GM21367 (cell line): ENCODE measurements around the gene IRGQ.
"Not testable (repeated sequence)": the region's sequence is repeated elsewhere in the genome, so short reads cannot be mapped to it uniquely, and the experiment has no call there.

ENCODE experiments used
- ATAC-seq: cut with Tn5 transposase; IDR thresholded peaks from one replicate; pipeline ENCODE4 v1.9.1; 2021; ENCODE audit not compliant: unreplicated experiment

Gene IRGQ

DNA sequence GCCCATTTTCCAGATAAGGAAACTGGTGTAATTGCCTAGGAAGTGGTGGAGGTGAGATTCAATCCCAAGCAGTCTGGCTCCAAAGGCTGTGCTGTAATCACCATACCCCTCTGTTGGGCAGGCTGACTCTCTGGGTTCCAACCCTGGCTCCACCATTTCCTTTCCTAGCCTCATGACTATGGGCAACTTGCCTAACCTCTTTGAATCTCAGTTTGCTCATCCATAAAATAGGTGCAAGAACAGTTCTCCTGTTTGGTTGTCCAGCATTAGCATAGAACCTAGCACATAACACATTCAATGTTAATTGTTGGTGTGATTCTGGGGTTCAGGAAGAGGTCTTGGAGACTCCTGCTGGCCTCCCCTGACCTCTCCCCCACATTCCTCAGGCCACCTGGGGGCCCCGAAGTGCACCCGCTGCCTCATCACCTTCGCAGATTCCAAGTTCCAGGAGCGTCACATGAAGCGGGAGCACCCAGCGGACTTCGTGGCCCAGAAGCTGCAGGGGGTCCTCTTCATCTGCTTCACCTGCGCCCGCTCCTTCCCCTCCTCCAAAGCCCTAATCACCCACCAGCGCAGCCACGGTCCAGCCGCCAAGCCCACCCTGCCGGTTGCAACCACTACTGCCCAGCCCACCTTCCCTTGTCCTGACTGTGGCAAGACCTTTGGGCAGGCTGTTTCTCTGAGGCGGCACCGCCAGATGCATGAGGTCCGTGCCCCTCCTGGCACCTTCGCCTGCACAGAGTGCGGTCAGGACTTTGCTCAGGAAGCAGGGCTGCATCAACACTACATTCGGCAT lies 2.7 kb upstream of the IRGQ start:
- no peak for ATAC-seq

DNA sequence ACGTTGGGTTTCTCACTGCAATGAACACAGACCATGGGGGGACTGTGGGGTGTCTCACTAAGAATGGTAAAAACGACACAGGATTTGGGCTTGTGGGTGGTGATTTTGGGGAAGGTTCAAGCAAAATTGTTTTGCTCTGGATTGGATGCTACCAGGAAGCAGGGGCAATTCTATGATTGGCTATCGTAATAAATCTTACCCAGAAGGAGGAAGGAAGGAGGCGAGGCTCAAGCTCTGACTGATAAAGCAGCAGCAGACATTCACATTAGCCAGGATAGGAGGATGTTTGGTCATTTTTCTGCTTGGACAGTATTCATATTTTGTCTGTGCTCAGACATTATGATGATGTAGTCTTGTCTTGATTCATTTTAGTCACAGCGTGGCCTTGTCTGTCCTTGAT lies 1.9 kb upstream of the IRGQ start:
- ATAC-seq = no peak

DNA sequence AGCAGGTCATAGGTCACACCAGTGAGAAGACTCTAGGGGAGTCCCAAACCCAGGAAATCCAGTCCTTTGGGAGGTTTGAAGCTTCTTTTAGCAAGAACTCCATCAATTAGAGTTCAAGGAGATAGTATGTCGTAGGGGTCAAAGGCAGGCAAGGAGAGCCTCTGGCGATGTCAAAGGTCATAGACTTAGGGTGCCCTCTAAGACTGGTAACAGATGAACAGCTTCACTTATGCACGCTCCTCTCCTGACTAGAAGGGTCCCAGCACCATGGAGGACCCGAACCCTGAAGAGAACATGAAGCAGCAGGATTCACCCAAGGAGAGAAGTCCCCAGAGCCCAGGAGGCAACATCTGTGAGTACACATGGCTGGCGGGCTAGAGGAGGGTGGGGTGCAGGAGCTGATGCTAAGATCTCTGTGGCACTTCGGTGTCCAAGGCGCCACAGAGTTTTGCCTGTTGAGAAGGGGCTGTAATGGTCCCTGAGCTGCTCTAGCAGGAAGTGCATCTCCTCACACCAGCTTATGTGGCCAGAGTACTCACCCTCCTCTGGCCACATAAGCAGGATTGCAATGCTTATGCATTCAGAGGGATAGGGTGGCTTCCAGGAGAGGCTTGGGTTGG lies 1.0 kb upstream of the IRGQ start:
- no peak for ATAC-seq

DNA sequence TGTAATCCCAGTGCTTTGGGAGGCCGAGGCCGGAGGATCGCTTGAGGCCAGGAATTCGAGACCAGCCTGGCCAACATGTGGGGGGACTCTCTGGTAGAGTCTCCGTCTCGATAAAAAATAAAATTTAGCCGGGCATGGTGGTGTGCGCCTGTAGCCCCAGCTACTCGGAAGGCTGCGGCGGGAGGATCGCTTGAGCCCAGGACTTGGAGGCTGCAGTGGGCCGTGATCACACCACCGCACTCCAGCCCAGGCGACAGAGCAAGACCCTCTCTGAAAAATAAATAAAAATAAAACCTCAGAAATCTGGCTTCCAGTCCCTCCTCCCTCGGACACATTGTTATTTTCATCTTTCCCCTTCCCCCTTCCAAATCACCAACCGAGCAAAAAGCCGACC lies 332 bp downstream of the IRGQ start:
- ATAC-seq = peak; percentile 2

DNA sequence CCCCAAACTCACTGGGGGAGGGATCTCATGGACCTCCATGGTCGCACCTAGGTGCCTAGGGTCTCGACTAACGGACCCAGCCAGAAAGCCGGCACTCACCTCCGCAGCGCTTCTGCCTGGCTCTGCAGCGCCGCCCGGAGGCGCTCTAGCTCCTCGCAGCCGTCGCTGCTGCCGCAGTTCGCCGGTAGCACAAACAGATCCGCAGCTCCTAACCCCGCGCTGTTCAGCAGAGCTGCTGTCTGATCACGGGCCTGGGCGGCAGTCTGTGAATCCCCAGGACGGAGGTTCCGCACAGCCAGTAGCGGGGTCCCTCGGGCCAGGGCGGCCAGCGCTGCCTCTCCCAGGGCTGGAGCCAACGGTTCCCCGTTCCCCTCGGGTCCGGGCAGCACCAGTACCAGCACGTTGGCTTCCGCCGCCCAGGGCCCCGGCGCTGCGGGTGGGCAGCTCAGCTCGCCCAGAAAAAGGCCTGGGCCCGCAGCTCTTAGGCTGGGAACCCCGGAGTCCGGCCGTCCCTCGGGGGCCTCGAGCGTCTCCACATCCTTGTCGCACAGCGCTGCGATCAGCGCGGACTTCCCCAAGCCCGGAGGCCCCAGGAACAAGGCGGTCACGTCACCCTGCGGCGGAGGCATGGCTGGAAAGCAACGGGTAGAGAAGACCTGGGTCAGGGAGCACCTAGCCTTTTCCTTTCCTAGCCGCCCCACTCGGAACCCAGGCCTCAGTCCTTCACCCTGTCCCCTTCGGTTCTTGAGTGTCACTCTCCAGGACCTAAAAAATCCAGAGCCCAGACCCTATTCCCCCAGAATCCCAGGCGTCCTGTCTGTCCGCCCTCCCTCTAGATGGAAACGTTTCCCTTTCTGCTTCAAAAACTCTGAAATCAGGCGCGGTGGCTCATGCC lies 977 bp downstream of the IRGQ start:
- ATAC-seq = no peak

DNA sequence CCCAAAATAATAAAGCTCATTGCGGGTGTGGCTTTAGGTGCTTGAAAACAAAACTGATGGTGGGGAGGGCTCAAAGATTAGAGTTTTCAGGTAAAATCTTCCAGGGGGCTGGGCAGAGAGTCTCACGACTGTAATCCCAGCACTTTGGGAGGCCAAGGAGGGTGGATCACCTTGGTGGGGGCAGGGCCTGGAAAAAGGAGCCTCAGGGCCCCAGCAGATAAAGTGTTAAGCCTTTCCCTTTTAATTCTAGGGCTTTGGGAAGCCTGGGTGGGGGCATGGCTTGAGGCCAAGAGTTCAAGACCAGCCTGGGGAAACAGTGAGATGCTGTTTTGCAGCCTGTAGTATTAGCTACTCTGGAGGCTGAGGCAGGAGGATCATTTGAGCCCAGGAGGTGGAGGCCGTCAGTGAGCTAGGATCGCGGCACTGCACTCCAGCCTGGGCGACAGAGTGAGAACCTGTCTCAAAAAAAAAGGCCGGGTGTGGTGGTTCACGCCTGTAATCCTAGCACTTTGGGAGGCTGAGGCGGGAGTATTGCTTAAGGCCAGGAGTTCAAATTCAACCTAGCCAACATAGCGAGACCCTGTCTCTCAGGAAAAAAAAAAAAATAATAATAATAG lies 1.7 kb downstream of the IRGQ start:
- ATAC-seq = no peak

DNA sequence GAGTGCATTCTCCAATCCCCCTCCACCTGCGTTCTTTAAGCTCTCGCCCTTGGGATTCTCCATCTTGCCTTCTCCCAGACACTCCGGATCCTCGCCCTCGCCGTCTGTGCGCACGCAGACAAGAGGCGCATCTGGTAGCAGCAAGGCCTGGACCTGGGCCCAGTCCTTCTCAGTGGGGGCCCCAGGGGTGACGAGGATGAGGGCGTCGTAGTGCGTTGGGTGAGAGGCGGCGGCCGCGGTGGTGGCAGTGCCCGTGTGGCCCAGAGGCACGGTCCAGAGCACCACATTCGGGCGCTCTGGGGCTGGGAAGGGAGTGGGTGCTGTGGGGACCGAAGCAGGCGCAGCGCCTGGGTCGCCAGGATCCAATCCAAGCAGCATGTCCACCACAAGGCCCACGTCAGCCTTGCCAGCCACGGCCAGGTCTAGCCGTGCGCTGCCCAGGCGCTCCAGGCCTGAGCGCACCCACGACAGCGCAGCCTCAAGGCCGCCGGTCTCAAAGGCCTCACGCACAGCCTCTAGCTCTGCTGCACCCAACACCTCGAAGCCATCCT lies 3.1 kb downstream of the IRGQ start:
- ATAC-seq = no peak

DNA sequence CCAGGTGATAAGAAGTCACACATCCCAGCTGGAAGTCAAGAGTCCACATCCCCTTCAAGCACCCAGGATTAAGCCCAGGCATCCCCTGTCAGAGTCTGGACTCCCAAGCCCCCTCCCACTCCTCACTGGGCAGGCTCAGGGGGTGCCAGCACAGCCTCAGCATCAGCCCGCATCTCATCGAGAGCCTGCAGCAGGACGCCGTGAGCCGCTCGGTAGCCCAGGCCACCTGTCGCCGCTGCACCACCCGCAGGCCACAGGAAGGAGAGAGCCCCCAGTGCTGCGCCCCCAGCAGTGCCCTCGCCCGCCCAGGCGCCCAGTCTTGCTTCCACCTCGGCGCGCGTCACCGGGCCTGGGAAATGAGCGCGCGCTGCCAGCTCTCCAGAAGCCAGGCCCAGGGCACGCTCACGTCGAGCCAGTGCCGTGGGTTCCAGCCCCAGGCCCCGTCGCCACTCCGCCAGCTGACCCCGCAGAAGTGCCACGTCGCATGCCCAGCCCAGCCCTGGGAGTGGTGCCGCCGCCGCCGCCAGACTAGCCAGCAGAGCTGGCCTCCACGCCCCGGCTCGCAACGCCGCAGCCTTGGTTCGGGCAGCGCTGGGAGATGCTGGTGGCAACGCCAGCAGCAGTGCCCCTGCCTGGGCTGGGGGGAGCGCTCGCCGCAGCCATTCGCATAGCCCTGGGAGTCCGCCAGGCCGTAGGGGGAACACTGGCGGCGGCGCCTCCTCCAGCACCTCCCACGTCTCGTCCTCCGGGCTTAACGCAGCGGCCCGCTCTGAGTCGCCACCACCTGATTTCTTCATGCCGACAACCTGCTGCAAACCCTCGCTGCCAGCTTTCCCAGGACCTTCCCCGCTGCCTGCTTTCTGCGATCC lies 3.8 kb downstream of the IRGQ start:
- ATAC-seq = no peak

DNA sequence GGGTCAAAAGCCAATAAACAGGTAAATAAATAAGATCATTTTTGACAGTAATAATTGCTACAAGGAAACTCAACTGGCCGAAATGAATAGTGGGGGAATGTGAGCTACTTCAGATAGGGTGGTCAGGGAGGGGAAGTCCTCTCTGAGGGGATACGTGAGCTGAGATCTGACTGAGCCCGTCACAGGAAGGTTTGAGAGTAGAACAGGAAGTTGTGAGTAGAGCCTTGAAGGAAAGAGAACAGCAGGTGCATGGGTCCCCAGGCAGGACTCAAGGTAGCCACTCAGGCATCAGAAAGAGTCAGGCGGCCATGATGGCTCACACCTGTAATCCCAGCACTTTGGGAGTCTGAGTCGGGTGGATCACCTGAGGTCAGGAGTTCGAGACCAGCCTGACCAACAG lies 6.3 kb downstream of the IRGQ start:
- ATAC-seq = no peak

DNA sequence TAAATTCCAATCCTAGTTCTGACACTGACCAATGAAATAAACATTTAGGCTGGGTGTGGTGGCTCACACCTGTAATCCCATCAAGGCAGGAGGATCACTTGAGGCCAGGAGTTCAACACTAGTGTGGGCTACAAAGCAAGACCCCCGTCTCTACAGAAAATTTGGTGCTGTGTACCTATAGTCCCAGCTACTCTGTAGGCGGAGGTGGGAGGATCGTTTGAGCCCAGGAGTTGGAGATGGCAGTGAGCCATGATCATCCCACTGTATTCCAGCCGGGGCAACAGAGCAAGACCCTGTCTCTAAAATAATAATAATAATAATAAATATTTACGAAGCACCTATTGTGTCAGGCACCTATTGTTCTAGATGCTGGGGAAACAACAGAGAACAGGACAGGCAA lies 6.7 kb downstream of the IRGQ start:
- no peak for ATAC-seq

DNA sequence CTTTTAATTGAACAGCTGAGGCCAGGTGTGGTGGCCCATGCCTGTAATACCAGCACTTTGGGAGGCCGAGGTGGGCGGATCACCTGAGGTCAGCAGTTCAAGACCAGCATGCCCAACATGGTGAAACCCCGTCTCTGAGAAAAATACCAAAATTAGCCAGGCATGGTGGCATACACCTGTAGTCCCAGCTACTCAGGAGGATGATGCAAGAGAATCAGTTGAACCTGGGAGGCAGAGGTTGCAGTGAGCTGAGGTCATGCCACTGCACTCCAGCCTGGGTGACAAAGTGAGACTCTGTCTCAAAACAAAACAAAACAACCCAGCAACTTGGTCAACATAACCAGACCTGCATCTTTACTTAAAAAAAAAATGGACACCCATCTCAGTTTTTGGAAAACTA lies 8.9 kb downstream of the IRGQ start:
- ATAC-seq = not testable (repeated sequence)

DNA sequence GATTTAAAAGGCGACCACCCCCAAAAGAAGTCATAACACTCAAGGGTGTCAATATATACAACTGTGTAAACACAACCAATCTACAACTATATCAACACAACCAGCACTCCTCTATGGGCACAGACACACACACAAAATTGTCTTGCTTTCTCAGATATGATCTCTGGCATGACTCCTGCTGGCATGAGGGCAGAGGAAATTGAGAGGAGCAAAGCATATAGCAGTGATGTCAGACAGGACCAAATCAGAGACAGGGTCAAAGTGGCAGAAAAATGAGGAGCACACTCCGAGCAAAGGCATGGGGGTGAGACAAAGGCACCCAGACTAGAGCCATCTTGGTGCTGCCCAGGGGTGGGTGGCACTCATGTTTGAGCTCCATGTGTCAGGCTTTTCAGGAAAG lies 9.6 kb downstream of the IRGQ start:
- no peak for ATAC-seq

DNA sequence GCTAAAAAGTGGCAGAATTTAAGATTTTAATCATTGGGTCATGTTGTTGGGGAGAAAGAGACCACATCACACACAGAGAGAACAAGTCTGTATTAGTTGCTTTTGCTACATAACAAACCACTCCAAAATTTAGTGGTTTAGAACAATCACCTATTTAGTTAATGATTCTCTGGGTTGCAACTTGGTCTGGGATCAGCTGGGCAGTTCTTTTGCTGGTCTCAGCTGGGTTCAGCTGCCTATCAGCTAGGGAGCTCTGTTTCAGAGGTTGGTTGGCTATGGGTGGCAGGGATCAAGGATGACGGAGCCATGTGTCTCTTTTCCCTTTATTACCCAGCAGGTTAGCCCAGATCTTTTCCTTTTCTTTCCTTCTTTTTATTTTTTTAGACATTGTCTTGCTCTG lies 11.4 kb downstream of the IRGQ start:
- no peak for ATAC-seq

DNA sequence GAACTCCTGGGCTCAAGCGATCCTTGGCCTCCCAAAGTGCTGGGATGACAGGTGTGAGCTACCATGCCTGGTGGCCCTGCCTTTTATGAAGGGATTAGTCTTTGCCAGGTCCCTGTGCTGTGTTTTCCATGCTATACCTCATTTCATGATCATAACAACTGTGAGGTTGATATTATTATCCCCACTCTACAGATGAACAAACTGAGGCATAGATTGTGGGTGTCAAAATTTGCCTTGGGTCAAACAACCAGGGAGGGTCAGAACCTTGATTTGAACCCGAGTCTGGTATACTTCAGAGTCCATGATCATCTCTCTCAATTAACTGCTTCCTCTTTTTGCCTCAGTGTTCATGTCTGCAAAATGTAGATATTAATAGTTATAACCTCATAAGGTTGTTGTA lies 13.4 kb downstream of the IRGQ start:
- ATAC-seq = no peak

DNA sequence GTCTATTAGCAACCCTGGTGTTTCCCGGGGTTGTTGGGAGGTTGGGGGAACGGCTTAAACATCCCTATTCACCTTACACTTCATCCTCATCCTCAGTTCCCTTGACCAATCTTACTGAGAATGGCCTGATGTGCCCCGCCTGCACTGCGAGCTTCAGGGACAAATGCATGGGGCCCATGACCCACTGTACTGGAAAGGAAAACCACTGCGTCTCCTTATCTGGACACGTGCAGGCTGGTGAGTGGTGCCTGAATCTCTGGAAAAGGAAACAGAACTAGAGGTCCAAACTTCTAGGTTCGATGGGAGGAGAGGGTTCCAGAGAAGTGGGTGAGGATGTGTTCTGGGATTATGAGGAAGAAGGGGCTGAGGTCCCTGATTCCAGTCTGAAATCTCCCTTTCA lies 14.5 kb downstream of the IRGQ start:
- no peak for ATAC-seq

DNA sequence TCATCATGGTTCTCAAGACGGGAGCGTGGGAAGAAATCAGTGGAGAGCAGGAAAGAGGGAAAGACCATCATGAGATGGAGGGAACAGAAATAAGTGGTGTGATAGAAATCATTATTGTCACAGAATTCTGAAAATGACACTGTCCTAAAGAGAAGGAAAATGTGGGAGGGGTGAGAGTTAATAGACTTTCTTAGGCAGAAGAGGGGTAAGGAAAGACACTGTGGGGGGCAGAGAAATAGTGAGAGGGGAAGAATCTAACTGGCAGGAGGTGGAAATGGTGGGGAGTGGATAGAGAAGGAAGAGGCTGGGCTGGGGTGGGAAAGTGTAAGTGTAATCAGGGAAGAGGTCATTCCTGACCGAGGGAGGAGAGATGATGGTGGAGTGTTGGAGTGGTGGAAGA lies 17.1 kb downstream of the IRGQ start:
- no peak for ATAC-seq

DNA sequence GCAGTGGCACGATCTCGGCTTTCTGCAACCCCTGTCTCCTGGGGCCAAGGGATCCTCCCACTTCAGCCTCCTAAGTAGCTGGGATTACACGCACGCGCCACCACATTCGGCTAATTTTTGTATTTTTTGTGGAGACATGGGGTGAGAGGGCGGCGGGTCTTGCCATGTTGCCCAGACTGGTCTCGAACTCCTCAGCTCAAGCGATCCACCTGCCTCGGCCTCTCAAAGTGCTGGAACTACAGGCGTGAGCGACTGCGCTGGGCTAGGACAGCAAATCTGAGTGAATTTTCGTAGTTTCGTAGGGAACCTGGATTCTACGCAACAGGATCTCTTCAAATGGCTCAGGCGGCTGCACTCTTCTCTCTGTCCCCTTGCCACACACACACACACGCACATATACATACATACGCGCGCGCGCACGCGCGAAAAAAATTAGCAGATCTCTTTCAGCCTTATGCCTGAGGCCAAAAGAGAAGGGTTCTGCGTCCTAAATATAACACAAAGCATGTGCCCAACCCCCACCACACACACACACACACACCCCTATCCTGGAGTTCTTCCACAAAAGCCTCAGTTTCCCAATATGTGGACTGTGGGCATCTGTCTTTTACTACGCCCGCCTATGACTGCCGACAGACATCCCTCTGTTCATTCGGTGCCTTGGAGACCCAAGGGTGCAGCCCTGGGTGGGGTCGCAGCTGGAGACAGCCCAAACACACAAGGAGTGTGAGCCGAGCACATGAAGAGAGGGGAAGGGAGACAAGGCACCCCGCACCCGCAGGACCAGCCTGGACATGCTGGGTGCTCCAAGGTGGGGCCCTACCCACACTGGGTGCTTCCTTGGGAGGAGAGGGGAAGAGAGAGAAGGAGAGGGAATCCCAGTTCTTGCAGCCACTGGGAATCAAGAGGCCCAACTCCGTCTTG lies 19.7 kb downstream of the IRGQ start:
- ATAC-seq = no peak

DNA sequence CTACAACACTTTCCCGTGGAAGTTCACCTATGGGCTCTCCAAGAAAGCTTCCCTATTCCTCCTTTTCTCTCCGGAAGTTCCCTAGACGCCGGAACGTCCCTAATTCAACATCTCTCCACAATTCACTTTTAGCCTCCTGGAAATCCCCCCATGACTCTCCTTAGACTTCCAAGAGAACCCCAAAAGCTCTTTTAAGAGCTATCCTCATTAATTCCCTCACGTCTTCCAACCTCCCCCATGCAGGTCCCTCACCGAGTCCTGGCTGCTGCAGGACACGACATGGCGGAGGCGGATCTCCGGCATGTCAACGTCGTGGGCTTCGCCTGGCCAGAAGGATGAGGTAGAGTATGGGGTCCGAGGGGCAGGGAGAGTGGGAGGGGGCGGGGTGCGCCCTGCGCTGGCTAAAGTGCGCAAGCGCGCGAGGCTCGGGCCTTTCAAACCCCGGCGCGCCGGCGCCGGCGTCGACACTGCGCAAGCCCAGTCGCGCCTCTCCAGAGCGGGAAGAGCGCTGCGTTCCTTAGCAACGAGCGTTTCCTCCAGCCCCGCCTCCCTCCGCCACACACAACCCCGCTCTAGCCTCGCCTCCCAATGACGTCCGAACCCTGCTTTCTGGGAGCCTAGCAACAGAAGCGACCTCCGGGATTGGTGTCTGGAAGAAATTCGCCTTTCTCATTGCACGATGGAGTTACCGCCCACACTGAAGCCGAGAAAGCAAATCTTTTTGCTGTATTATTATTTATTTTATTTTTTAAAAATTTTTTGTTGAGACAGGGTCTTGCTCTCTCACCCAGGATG lies 20.6 kb downstream of the IRGQ start, which contains the start of the genes PINLYP and XRCC1:
Gene PINLYP, plus strand, starts transcription at position 646 of the 795 bp plus-strand sequence. CDS start 1,391 bp downstream, outside the sequence.
Gene XRCC1, minus strand, starts transcription at position 372 of the 795 bp plus-strand sequence. Its CDS starts 69 bp downstream, at position 303.
- peak; percentile 89 for ATAC-seq
